ENCODE data around the gene FBXO44.

The FBXO44 gene

DNA sequence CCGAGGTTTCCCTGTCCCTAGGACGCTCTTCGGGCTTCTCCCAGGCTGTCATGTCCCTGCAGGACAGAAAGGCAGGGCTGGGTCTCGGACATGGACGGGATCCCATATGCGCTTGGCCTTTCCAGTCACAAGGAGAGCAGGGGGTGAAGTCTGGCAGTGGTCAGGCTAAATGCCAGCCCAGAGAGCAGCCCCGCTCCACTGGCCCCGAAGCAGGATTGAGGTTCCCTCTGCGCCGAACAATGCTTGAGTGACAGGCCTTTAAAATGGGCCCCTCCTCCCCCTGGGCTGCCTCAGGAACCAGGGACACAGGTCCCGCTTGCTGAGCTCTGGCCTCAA lies 49.5 kb downstream of the FBXO44 start:
- TF ChIP-seq, protein P1, sequence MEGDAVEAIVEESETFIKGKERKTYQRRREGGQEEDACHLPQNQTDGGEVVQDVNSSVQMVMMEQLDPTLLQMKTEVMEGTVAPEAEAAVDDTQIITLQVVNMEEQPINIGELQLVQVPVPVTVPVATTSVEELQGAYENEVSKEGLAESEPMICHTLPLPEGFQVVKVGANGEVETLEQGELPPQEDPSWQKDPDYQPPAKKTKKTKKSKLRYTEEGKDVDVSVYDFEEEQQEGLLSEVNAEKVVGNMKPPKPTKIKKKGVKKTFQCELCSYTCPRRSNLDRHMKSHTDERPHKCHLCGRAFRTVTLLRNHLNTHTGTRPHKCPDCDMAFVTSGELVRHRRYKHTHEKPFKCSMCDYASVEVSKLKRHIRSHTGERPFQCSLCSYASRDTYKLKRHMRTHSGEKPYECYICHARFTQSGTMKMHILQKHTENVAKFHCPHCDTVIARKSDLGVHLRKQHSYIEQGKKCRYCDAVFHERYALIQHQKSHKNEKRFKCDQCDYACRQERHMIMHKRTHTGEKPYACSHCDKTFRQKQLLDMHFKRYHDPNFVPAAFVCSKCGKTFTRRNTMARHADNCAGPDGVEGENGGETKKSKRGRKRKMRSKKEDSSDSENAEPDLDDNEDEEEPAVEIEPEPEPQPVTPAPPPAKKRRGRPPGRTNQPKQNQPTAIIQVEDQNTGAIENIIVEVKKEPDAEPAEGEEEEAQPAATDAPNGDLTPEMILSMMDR (IDR thresholded peaks at IDR 0.05; ENCODE audit: low read depth, low read length, missing control alignments): no peak
- in situ Hi-C loops (cut with HindIII; ENCODE audit: low pct_ligation_motif_present, low sequenced_read_pairs): no loop called here
- no peak overlapping the region for H3K27ac ChIP-seq
- H3K36me3 ChIP-seq (replicated peaks): no peaks in the 10 kb centered on the region
- DNase-seq: no peak
- no peak overlapping the region for H3K4me3 ChIP-seq (ENCODE audit: low read depth, low read length)
- peaks cover 77% of the 10 kb centered on the region for H3K27me3 ChIP-seq (replicated peaks)

DNA sequence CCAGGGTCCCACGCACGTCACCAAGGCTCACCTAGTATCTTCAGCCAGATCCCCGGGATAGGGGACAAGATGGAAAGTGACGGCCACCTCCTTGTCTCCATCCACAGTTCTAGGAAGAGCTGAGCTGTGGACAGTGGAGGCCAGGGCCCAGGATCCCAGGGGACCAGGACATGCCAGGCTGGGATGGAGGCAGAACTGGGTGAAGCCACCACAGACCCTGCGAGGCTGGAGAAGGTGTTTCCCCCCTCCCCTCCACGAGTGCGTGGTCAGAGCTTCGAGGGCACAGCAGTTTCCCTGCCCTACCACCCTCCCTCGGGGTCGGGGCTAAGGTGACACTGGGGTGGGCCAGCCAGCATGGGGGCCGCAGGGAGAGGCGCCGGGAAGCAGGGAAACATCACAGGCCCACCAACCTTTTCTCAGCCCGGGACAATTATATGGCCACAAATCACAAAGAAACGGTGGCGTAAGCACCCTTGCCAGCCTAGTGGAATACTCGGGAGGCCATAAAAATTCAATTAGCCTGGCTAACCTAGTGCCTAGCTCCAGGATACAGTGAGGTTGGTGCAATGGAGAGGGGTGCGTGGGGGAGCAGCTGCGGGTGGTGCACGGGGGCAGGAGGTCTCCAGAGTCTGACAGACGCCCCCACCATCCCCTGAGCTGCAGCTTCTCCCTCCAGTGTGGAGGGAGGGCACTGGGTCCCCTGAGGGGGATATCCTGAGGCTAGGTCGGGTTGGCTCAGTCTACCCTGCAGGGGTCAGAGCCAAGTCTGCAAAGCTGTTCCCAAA lies 50.2 kb downstream of the FBXO44 start:
- H3K4me3 ChIP-seq (ENCODE audit: low read depth, low read length): no peak overlapping the region
- peaks cover 73% of the 10 kb centered on the region for H3K27me3 ChIP-seq (replicated peaks)
- DNase-seq: no peak
- in situ Hi-C loops (cut with HindIII; ENCODE audit: low pct_ligation_motif_present, low sequenced_read_pairs): no loop called here
- no peaks in the 10 kb centered on the region for H3K36me3 ChIP-seq (replicated peaks)
- TF ChIP-seq, protein P1 (IDR thresholded peaks at IDR 0.05; ENCODE audit: low read depth, low read length, missing control alignments): no peak
- H3K27ac ChIP-seq: no peak overlapping the region

DNA sequence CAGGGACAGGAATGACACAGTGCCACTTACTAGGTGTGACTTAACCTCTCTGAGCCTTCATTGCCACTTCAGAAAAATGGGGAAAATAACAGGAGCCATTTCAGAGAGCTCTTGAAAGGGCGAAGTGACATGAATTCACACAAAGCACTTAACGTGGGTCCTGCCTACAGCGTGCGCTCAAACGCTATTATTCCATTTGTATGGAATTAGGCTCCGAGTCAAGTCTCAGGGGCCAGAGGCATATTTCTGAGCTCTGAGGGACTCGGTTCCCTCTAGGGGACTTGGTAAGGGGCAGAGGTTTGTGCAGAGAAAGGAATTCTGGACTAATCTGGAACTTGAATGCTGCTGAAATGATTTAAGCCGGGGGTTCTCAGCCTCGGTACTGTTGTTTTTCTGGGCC lies 50.9 kb downstream of the FBXO44 start:
- TF ChIP-seq, protein P1 (IDR thresholded peaks at IDR 0.05; ENCODE audit: low read depth, low read length, missing control alignments): no peak
- H3K36me3 ChIP-seq (replicated peaks): no peaks in the 10 kb centered on the region
- no peak for DNase-seq
- H3K27me3 ChIP-seq (replicated peaks): peaks cover 67% of the 10 kb centered on the region
- in situ Hi-C loops (cut with HindIII; ENCODE audit: low pct_ligation_motif_present, low sequenced_read_pairs): no loop called here
- H3K27ac ChIP-seq: no peak overlapping the region
- no peak overlapping the region for H3K4me3 ChIP-seq (ENCODE audit: low read depth, low read length)

DNA sequence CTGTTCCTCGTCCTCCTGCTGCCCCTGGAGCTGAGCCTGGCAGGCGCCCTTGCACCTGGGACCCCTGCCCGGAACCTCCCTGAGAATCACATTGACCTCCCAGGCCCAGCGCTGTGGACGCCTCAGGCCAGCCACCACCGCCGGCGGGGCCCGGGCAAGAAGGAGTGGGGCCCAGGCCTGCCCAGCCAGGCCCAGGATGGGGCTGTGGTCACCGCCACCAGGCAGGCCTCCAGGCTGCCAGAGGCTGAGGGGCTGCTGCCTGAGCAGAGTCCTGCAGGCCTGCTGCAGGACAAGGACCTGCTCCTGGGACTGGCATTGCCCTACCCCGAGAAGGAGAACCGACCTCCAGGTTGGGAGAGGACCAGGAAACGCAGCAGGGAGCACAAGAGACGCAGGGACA lies 51.6 kb downstream of the FBXO44 start:
- no peak for DNase-seq
- H3K27me3 ChIP-seq (replicated peaks): peaks cover 60% of the 10 kb centered on the region
- TF ChIP-seq, protein P1 (IDR thresholded peaks at IDR 0.05; ENCODE audit: low read depth, low read length, missing control alignments): no peak
- H3K36me3 ChIP-seq (replicated peaks): no peaks in the 10 kb centered on the region
- no peak overlapping the region for H3K4me3 ChIP-seq (ENCODE audit: low read depth, low read length)
- in situ Hi-C loops (cut with HindIII; ENCODE audit: low pct_ligation_motif_present, low sequenced_read_pairs): no loop called here
- H3K27ac ChIP-seq: no peak overlapping the region

DNA sequence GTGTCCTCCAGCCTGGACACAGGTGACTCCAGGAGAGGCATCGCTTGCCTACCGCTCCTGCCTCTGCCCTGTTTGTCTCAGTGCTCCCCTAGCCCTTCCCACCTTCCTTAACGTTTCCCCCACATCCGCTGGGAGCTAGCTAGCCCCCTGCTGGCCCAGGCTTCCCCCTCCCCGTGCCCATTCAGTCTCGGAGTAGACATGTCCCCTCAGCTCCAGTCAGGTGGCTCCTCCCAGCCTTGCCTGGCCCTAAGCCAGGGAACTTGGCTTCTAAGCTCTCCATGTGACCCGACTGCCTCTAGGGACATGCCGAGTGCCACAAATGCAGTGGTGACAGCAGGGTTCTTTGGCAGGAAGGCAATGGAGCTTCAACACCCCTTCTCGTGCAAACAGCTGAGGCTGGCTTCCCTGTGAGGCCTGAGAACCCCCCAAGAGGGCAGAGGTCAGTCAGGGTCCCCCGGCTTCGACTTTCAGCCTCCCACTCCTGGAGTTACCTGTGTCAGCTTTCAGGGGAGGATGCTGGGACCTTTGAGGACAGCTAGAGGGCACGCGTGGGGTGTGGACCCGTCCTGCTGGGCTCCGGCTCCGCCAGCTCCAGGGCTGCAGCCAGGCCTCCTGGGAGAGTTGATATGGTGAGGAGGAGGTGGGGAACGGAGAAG lies 53.1 kb downstream of the FBXO44 start:
- no peak overlapping the region for H3K4me3 ChIP-seq (ENCODE audit: low read depth, low read length)
- no peak for DNase-seq
- TF ChIP-seq, protein P1 (IDR thresholded peaks at IDR 0.05; ENCODE audit: low read depth, low read length, missing control alignments): no peak
- peaks cover 49% of the 10 kb centered on the region for H3K27me3 ChIP-seq (replicated peaks)
- in situ Hi-C loops (cut with HindIII; ENCODE audit: low pct_ligation_motif_present, low sequenced_read_pairs): no loop called here
- no peaks in the 10 kb centered on the region for H3K36me3 ChIP-seq (replicated peaks)
- no peak overlapping the region for H3K27ac ChIP-seq

All from brain microvascular endothelial cell (primary cell).